ENCODE data around the gene COL4A2.

Gene COL4A2

DNA sequence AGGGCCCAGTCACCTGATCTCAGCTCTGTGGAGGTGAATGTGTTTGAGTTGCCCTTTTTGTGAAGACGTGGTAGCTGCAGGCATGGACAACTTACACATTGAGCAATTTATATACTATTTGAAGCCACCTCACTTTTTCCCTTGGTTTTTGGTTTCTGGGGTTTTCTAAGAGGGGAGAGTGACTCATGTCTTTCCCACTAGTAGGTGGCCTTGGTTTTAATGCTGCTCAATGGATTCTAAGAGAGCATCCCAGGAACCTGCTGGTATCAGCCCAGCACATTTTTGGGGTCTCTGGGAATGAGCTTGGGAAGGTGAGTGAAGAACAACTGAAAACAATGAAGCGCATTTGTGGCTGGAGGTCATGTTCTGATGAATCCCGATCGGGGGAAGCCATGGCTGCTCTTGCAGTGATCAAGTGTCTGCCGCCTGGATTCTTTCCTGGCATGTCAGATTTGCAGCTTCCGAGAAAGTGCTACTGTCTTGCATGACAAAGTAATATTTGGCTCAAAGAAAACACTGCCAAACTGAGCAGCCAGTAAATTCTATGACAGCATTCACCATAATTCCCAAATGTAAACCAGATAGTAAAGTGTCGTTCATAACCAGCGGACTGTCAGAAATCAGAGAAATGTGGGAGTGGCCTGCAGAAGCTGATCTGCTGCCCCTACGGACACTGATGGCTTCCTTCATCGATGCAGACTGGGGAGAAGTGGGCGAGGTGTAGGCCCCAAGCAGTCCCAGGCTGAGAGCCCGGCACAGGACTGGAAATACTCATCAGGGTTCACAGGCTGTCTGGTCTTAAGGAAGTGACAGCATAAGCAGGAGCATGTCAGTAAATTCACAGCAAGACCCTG, 98.7 kb downstream of the COL4A2 start:
- POLR2A ChIA-PET (ENCODE audit: low non-redundant PET) = no interaction called here
- 0 out of 2 replicates have a peak overlapping the region, but pooled peaks have one; percentile 10 for H3K27ac ChIP-seq
- no peak for DNase-seq (ENCODE audit: low spot score)
- no peak for TF ChIP-seq CTCF (conservative IDR thresholded peaks at IDR 0.05; ENCODE audit: low read depth)
- CTCF ChIA-PET = interaction anchor here (0.8 kb wide), 1 partner anchor 43 kb away, joined by 3 read pairs; no protein-coding TSS in a partner anchor

- no peak for DNase-seq (ENCODE audit: low spot score)
- ChIA-PET CTCF (no interaction called here), POLR2A (ENCODE audit: low non-redundant PET) (no interaction called here)
- TF ChIP-seq CTCF (conservative IDR thresholded peaks at IDR 0.05; ENCODE audit: low read depth) = no peak
- H3K27ac ChIP-seq = peak overlapping the region; percentile 54; the same call in 1 of the 2 replicates
Measured at GRCh38 chr13:110407021-110407420, 99.9 kb downstream of the COL4A2 start.

DNA sequence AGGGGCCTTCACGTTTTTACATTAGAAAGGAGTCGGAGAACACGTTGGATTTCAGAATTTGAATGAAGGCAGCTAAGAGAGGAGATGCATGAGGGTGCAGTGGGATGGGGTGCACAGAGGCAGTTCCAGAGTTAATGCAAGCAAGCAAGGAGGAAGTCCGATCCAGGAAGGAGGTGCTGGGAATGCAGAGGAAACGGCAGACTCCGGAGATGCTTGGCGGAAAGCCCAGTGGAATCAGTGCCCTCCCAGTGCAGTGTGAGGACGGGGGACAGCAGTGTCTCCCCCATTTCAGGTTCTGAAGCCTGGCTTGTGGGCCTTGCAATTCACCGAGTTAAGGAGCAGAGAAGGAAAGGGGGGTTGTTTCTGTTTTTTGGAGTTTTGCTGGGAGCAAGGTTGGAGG, 100.4 kb downstream of the COL4A2 start:
- ChIA-PET CTCF (no interaction called here), POLR2A (ENCODE audit: low non-redundant PET) (no interaction called here)
- TF ChIP-seq CTCF (conservative IDR thresholded peaks at IDR 0.05; ENCODE audit: low read depth) = no peak
- DNase-seq (ENCODE audit: low spot score) = no peak
- H3K27ac ChIP-seq = peak overlapping the region; percentile 54

- POLR2A ChIA-PET (ENCODE audit: low non-redundant PET) = no interaction called here
- CTCF ChIA-PET = no interaction called here
- no peak for DNase-seq (ENCODE audit: low spot score)
- peak overlapping the region; percentile 54 for H3K27ac ChIP-seq
- TF ChIP-seq CTCF (conservative IDR thresholded peaks at IDR 0.05; ENCODE audit: low read depth) = no peak
Measured at GRCh38 chr13:110408286-110408685, 101.2 kb downstream of the COL4A2 start.

DNA sequence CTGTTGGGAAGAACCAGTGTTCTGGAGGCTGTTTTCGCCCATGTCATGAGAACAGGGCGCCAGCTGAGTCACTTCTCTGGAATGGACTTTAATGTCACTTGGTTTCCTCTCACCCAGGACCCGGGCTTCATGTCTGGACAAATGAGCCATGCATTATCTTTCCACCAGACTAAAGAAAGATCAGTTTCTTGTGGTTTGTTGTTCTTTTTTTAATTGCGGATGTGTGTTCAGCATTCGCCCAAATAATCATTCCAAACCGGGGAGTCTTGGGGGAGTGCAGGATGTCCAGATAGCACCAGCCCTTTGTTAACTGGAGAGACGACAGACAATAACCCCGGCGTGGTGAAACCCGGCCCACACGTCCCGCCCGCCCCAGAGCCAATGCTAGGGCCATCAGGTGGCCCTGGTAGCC, 102.5 kb downstream of the COL4A2 start:
- ChIA-PET CTCF (no interaction called here), POLR2A (ENCODE audit: low non-redundant PET) (no interaction called here)
- TF ChIP-seq CTCF (conservative IDR thresholded peaks at IDR 0.05; ENCODE audit: low read depth) = no peak
- H3K27ac ChIP-seq = peak overlapping the region; percentile 42
- DNase-seq (ENCODE audit: low spot score) = no peak

GRCh38 chr13:110410000-110410399, 102.9 kb downstream of the COL4A2 start:
- peak overlapping the region; percentile 42 for H3K27ac ChIP-seq
- ChIA-PET POLR2A (ENCODE audit: low non-redundant PET) (no interaction called here), CTCF (interaction anchor here (0.5 to 0.9 kb wide), 2 partner anchors 61 to 623 kb away, joined by 3 read pairs; no protein-coding TSS in a partner anchor)
- DNase-seq (ENCODE audit: low spot score) = no peak
- TF ChIP-seq CTCF (conservative IDR thresholded peaks at IDR 0.05; ENCODE audit: low read depth) = no peak

All from RWPE1 (cell line).